Measurements from ENCODE around the gene MANEAL.

DNA sequence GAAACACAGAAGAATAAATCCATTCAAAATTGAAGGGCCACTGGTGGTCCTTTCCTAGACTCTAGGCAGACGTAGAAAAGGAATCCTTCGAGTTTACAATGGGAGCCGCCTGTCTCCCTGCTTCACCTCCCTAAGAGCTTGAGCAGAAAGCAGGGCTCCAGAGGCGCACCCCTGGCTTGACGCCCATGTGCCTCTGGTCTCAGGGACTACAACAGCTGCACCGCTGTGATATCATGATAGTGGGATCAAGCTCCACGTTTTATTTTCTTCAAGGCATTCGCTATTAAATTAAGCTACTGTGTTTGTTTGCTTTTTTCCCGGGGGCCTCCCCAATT, 13.5 kb downstream of the MANEAL start:
- TF ChIP-seq POLR2A (IDR thresholded peaks at IDR 0.05; ENCODE audit: low read length) (no peak), GATA1 (IDR thresholded peaks at IDR 0.05; ENCODE audit: low read depth, low read length) (no peak)
